HepG2 (cell line): ENCODE data around the gene IFNAR1.

ENCODE experiments used
- BORCS8-MEF2B ChIP-seq: sonication (generic); formaldehyde crosslinking; IDR thresholded peaks from 2 replicates; pipeline ENCODE4 v1.8.0; 2022; ENCODE audit warnings: mild to moderate bottlenecking, missing genetic modification reagents
- MAZ ChIP-seq, 2 experiments: sonication (generic) in 1 of 2; formaldehyde crosslinking in 1 of 2; IDR thresholded peaks; 2 replicates each; pipeline versions ENCODE4 v1.5.0 to v1.6.1; 2012 to 2020; ENCODE audit warnings: low read depth in 2 of 2, mild to moderate bottlenecking in 2 of 2, borderline replicate concordance in 1 of 2, improper control_type of control experiment in 1 of 2, low read length in 1 of 2, missing genetic modification reagents in 1 of 2, moderate library complexity in 1 of 2
- YY1 ChIP-seq: IDR thresholded peaks from 2 replicates; pipeline ENCODE4 v1.6.1; 2011; ENCODE audit warnings: low read length, low read depth, moderate library complexity, mild to moderate bottlenecking; ENCODE audit not compliant: insufficient read depth, insufficient replicate concordance
- ZKSCAN8 ChIP-seq: IDR thresholded peaks from 2 replicates; pipeline ENCODE4 v1.6.1; 2016; ENCODE audit warnings: borderline replicate concordance, missing genetic modification reagents, missing compliant biosample characterization
- ZNF12 ChIP-seq: sonication (generic); formaldehyde crosslinking; IDR thresholded peaks from 2 replicates; pipeline ENCODE4 v1.5.0; 2020; ENCODE audit warnings: missing genetic modification reagents
- ZNF263 ChIP-seq: sonication (generic); formaldehyde crosslinking; IDR thresholded peaks from 2 replicates; pipeline ENCODE4 v1.4.0; 2020; ENCODE audit warnings: missing genetic modification reagents
- TF ChIP-seq, protein P1 (sequence below): sonication (generic); formaldehyde crosslinking; IDR thresholded peaks from 2 replicates; pipeline ENCODE4 v1.5.0; 2020; ENCODE audit warnings: mild to moderate bottlenecking, missing genetic modification reagents, moderate library complexity
- TF ChIP-seq, protein P2 (sequence below): sonication (generic); formaldehyde crosslinking; IDR thresholded peaks from 2 replicates; pipeline ENCODE4 v1.4.0; 2020; ENCODE audit warnings: missing genetic modification reagents

DNA sequence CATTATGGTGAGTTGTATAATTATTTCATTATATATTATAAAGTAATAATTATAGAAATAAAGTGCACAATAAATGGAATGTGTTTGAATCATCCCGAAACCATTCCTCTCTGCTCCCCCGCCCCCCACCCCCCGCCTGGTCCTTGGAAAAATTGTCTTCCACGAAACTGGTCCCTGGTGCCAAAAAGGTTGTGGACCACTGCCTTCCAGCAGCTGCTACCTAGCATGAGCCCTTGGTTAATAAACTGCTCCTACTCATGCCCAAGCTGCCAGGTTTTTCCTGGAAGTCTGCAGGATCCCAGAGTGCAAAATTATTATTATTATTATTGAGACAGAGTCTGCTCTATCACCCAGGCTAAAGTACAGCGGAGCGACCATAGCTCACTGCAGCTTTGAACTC, 71.7 kb downstream of the IFNAR1 start:
- TF ChIP-seq YY1 (no peak), MAZ (IDR thresholded peaks at IDR 0.05; ENCODE audit: borderline replicate concordance, low read depth, low read length) (no peak), MAZ (CRISPR knock-in tag; IDR thresholded peaks at IDR 0.05; ENCODE audit: low read depth) (no peak), BORCS8-MEF2B (CRISPR knock-in tag) (no peak), ZKSCAN8 (no peak), ZNF12 (CRISPR knock-in tag) (no peak), ZNF263 (CRISPR knock-in tag) (no peak)
- TF ChIP-seq, protein P1, sequence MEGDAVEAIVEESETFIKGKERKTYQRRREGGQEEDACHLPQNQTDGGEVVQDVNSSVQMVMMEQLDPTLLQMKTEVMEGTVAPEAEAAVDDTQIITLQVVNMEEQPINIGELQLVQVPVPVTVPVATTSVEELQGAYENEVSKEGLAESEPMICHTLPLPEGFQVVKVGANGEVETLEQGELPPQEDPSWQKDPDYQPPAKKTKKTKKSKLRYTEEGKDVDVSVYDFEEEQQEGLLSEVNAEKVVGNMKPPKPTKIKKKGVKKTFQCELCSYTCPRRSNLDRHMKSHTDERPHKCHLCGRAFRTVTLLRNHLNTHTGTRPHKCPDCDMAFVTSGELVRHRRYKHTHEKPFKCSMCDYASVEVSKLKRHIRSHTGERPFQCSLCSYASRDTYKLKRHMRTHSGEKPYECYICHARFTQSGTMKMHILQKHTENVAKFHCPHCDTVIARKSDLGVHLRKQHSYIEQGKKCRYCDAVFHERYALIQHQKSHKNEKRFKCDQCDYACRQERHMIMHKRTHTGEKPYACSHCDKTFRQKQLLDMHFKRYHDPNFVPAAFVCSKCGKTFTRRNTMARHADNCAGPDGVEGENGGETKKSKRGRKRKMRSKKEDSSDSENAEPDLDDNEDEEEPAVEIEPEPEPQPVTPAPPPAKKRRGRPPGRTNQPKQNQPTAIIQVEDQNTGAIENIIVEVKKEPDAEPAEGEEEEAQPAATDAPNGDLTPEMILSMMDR (CRISPR knock-in tag), result no peak
- TF ChIP-seq, protein P2, sequence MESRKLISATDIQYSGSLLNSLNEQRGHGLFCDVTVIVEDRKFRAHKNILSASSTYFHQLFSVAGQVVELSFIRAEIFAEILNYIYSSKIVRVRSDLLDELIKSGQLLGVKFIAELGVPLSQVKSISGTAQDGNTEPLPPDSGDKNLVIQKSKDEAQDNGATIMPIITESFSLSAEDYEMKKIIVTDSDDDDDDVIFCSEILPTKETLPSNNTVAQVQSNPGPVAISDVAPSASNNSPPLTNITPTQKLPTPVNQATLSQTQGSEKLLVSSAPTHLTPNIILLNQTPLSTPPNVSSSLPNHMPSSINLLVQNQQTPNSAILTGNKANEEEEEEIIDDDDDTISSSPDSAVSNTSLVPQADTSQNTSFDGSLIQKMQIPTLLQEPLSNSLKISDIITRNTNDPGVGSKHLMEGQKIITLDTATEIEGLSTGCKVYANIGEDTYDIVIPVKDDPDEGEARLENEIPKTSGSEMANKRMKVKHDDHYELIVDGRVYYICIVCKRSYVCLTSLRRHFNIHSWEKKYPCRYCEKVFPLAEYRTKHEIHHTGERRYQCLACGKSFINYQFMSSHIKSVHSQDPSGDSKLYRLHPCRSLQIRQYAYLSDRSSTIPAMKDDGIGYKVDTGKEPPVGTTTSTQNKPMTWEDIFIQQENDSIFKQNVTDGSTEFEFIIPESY (CRISPR knock-in tag), result no peak
